ENCODE measurements around the gene TOMM20. TPM values are rescaled to one million over a fixed set of nuclear protein-coding genes. Genes with fewer than 3 reads are reported as not detected.

Gene TOMM20
- total RNA-seq, 2 experiments from 2014 or later: 52.5 to 71.5 TPM

DNA sequence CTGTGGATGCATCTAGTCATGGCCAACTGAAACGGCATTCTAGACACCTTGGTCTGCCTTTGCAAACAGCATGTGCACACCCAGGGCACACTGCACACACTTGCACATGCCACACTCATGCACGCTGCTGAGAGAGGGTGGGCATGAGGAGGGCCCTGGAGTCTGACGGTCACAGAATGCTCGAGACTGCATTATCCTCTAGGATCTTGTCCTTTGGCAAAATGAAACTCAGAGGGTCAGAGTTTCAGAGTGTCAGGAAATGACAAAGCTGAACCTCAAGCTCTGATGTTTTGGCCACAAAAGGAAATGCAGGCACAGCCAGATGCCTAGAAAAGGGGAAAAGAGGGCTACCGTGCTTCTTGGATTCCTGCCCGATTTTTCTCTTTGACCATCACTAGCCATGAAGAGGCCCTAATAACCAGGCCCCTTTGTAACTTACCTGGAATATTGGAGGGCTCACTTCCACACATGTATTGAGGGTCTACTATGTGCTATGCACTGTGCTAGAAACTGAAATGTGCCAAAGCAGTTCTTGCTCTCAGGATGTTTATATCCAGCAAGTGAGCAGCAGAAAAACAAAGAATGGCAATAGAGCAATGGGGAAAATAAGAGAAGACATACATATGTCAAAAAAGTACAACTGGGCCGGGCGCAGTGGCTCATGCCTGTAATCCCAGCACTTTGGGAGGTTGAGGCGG, 65.4 kb downstream of the TOMM20 start:
- peak; percentile 16 for DNase-seq
- Mint-ChIP-seq H3K27me3 (no peaks in the 10 kb centered on the region), H3K9me3 (no peaks in the 10 kb centered on the region), H3K4me3 (peak overlapping the region; percentile 2), H3K4me1 (peaks cover 37% of the 10 kb centered on the region), H3K36me3 (ENCODE audit: low read depth) (peaks cover 2% of the 10 kb centered on the region), H3K27ac (peak overlapping the region; percentile 58)
- ChIA-PET CTCF (interaction anchor here (0.8 to 1.8 kb wide), 4 partner anchors 11 to 21 kb away, joined by 3 read pairs; no protein-coding TSS in a partner anchor), POLR2A (no interaction called here)

DNA sequence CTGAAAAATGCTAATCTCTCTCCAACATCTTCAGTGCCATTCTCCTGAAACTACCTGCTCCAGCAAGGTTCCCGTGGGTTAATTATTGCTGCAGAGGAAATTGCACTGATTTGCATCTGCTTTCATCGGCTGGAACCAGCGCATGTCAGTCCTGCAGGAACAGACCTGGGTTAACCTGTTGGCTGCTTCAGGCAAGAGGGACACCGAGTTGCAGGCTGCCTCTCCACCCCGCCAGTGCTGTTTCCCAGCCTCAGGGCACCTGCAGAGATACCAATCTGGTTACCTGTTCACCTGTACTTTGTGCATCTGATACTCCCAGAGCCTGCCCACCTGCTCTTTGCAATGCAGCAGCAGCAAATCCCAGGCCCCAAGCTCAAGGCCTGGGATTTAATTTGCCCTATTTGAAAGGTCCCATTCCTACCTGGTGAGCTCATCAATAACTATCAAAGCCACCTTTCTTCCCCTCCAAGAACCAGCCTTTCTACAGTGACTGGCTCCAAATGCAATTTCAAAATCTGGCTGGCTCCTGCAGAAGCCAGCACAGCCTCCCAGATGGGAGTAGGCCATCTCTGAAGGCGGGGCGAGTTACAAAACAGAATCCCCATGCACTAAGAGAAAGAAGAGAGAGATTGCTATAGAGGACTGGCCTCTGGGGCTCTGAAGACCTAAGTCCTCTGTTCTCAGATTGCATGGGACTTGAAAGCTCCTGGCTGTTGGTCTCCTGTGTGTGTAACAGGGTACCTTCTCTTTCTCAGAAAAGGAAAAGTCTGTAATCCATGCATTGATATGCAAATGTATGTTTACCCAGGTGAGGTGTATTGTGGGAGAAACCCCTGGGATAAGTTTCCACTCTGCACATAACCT, 67.8 kb downstream of the TOMM20 start:
- no peaks in the 10 kb centered on the region for H3K27me3 Mint-ChIP-seq
- peaks cover 35% of the 10 kb centered on the region for H3K4me1 Mint-ChIP-seq
- no peak overlapping the region for H3K27ac Mint-ChIP-seq
- H3K9me3 Mint-ChIP-seq: no peaks in the 10 kb centered on the region
- no peak for DNase-seq
- H3K36me3 Mint-ChIP-seq (ENCODE audit: low read depth): peaks cover 2% of the 10 kb centered on the region
- POLR2A ChIA-PET: no interaction called here
- CTCF ChIA-PET: interaction anchor here (1.0 to 1.4 kb wide), 5 partner anchors 10 to 30 kb away, joined by 3 to 6 read pairs (median 4); no protein-coding TSS in a partner anchor
- no peak overlapping the region for H3K4me3 Mint-ChIP-seq

Other genes with a start within 250 kb of the TOMM20 start
- gene RBM34, start 32.4 kb upstream of the TOMM20 start, total RNA-seq: 100 to 1,000 TPM; 112 to 116 TPM
- 10 to 100 TPM; 43.7 to 47.3 TPM for gene ARID4B, start 199.3 kb upstream of the TOMM20 start, total RNA-seq
- 10 to 100 TPM; 27.2 to 27.6 TPM for gene GGPS1, start 199.7 kb upstream of the TOMM20 start, total RNA-seq
- gene TBCE, start 238.6 kb upstream of the TOMM20 start, total RNA-seq: 10 to 100 TPM; 25.1 to 26.8 TPM

Data from activated CD4-positive, alpha-beta T cell treated with anti-CD3 and anti-CD28 coated beads, Interleukin-2, amount 10 ng/mL, durations not matched to agents 7 days and 5 days (primary cell).